NB4 (cell line): ENCODE results near the gene SLC24A4.

ENCODE experiments used
- CTCF ChIP-seq: IDR thresholded peaks from one replicate; pipeline ENCODE4 v1.5.1; 2012; ENCODE audit warnings: low read depth, low read length
- MAX ChIP-seq: IDR thresholded peaks from 2 replicates; pipeline ENCODE4 v1.6.1; 2011; ENCODE audit warnings: low read depth, low read length
- POLR2A ChIP-seq: IDR thresholded peaks from 2 replicates; pipeline ENCODE4 v1.6.1; 2011; ENCODE audit warnings: mild to moderate bottlenecking; ENCODE audit not compliant: insufficient read length; ENCODE audit errors: extremely low read depth

GRCh38 chr14:92373336-92373735, 50.4 kb downstream of the SLC24A4 start:
- TF ChIP-seq MAX (no peak), CTCF (no peak), POLR2A (no peak)
